GM12801 (cell line): ENCODE measurements around the gene RNF213.

Source experiments
- TF ChIP-seq, protein P1 (sequence below): IDR thresholded peaks from one replicate; pipeline ENCODE4 v1.5.1; 2011; ENCODE audit warnings: control low read depth; ENCODE audit not compliant: insufficient read length; ENCODE audit errors: extremely low read depth

The RNF213 gene

GRCh38 chr17:80216473-80217456, 43.9 kb upstream of the RNF213 start:
- TF ChIP-seq, protein P1, sequence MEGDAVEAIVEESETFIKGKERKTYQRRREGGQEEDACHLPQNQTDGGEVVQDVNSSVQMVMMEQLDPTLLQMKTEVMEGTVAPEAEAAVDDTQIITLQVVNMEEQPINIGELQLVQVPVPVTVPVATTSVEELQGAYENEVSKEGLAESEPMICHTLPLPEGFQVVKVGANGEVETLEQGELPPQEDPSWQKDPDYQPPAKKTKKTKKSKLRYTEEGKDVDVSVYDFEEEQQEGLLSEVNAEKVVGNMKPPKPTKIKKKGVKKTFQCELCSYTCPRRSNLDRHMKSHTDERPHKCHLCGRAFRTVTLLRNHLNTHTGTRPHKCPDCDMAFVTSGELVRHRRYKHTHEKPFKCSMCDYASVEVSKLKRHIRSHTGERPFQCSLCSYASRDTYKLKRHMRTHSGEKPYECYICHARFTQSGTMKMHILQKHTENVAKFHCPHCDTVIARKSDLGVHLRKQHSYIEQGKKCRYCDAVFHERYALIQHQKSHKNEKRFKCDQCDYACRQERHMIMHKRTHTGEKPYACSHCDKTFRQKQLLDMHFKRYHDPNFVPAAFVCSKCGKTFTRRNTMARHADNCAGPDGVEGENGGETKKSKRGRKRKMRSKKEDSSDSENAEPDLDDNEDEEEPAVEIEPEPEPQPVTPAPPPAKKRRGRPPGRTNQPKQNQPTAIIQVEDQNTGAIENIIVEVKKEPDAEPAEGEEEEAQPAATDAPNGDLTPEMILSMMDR, result no peak

- TF ChIP-seq, protein P1, result no peak
Observed at GRCh38 chr17:80217703-80218362, 42.8 kb upstream of the RNF213 start.

- TF ChIP-seq, protein P1, result no peak
Observed at GRCh38 chr17:80218391-80218790, 42.3 kb upstream of the RNF213 start.

- TF ChIP-seq, protein P1, result no peak
Observed at GRCh38 chr17:80219013-80219762, 41.5 kb upstream of the RNF213 start.

- TF ChIP-seq, protein P1, result no peak
Observed at GRCh38 chr17:80219763-80220053, 40.9 kb upstream of the RNF213 start.

DNA sequence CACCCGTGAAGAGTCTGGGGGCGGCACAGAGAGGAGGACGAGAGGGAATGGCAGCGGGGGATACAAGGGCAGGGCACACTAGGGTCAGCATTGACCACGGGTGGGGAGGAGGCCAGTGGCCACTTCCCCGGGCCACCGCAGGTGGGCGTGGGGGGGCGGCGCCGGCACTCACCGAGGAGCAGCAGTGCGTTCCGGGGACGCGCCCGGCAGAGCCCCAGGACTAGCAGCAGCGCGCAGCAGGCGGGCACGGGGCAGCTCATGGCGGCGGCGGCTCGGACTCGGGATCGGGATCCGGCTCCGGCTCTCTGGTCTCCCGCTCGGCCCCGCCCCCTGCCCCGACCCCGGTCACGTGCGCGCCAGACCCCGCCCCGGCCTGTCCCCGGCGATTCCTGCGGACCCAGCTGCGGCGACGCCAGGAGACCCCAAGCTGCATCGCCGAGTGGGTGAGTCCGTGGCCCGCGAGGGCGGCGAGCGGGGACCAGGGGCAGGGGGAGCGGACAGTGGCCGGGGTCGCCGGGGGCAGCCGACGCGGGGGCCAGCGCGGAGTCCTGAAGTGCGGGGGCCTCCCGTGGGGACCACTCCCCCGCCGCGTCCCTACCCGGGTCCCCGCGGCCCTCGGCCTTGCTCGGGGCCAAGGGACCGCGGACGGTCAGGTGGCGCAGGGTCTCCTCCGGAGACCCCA, 40.5 kb upstream of the RNF213 start, which contains the start of the genes SGSH and SLC26A11:
TSS of gene SGSH (minus strand) at position 280 of the 682 bp plus-strand sequence. CDS start at position 260, 20 bp downstream.
TSS of gene SLC26A11 (plus strand) at position 374 of the 682 bp plus-strand sequence. CDS start 1,134 bp downstream, outside the sequence.
- TF ChIP-seq, protein P1, result no peak
